ENCODE results near the gene RMDN3.
A peak's percentile ranks its signal among the peaks of the same experiment; 100 is the strongest.

Gene RMDN3

DNA sequence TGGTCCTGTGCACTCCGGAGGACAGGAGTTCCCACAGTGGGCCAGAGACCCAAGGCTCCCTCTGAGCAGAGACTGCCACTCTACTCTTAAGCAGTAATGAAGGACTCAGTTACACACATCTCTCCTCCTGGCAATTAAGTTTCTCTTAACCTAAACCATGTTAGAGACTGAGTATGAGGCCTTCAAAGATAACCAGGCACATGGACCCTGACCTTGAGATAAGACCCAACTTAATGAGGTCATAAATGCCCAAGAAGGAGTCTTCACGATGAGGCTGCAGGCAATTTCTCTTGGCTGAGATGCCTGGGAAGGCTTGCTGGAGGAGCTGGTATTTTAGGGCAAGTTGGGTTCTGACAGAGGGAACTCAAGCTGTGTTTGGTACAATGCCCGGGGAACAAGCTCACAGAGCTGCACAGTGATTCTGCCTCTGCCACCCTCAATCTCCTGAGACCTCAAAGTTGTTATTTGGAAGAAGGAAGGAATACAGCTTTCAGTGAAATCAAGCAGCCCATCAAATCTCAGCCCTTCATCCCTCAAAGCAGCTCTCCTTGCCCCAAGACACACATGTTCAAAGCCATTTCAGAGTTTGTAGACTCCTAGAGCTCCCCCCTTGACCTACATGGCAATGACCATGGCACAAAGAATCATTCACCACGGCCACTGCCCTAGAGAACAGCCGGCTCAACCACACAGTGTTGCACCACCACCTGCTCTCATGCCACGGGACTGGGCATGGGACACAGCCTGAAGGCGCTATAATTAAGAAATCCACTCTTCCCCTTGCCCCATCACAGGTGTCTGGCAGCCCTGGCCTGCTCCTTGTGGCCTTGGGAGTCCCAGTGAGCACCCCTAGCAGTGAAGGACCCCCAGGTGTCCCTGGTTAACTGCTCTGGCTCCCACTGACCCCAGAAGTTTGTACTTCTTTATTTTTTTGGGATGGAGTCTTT, 7.1 kb downstream of the RMDN3 start:
- DNase-seq = no peak

DNA sequence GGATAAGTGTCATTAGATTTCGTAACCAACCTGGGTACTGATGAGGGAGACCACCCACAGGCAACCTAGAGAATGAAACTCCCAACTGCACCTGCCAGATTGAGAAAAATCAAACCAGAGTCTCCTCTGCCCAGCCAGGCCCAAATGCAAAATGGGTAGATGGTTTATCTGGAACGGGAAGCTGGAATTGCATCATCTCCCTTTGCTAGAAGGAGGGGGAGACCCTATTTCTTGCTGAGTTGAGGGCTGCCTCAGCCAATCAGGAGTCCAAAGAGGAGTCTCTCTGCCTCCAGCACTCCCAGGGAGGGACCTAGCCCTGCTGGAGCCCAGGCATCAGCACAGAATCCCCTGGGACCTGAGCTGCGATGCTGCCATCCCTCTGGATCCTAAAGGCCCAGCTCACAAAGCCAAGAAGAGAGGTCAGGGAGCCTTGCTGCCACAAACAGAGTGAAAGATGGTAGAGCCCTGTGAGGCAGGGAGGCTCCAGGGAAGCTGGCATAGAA, 8.1 kb downstream of the RMDN3 start:
- no peak for DNase-seq

DNA sequence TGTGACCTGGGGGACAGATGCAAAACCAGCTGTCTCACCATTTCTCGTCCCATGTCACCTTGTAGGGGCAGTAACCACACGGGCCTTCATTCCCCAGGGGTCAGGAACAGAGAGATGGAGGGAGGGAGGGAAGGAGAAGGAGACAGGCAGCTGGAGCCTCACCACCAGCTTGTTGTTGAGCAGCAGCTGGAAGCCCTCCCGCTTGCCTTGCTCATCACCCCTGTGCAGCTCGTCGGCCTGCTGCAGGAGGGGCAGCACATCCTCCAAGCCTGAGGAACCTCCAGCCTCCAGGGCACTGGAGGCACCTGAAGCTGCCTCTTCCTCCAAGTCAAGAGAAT, 10.3 kb downstream of the RMDN3 start:
- no peak for DNase-seq

DNA sequence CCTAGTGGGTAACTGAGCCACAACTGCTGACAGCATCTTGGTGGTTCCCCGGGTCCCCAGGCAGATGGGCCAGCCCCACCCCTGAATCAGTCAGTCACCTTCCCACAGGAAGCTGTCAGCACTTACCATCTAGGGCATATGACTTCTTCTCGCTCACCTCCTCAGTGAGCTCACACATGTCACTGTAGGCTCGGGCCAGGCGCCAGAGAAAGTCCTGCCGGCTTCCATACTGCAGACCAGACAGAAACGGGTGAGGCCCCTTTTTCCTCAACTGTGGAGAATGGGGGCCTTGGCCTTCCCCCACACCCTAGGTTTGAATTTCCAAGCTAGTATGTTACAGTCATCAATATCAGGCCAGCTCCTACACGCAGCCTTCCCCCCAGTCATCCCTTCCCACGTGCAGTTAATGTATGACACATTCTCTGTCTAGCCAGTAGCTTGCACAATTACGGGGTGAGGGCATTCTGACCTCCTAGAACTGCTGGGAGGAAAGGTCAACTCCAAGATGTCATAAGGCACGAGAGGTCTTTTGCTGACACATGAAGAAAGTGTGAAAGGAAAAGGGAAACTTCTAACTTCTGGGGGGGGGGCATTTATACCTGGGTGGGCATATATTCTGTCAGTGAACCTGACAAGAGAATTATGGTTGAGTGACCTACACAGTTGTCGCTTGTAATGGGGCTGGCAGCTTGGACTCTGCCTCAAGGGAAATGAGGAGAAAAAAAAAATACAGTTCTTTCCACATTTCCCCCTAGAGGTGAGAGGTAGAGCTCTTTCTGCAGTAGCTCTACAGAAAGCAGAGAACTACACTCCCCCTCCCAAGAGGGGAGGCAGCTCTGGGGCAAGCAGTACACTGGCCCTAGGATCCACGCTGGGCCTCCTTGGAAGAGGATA, 10.9 kb downstream of the RMDN3 start:
- DNase-seq = no peak

DNA sequence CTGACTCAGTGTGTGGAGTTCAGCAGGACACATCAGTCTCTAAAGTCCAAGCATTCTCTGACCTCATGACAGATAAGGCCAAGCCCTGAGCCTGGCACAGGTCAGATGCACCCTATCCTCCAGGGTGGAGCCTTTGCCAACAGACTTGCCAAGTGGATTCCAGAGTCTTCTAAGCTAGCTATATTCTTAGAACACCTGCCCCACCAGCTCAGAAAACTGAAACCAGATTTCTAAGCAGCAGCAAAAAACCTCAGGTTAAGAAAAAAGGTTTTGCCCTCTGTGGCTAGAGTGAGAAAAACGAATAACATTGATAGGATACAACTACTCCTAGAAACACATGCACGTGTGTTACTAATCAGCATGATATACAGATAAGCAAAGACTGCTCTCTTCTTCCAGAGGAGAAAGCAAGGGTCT, 11.6 kb downstream of the RMDN3 start:
- no peak for DNase-seq

DNA sequence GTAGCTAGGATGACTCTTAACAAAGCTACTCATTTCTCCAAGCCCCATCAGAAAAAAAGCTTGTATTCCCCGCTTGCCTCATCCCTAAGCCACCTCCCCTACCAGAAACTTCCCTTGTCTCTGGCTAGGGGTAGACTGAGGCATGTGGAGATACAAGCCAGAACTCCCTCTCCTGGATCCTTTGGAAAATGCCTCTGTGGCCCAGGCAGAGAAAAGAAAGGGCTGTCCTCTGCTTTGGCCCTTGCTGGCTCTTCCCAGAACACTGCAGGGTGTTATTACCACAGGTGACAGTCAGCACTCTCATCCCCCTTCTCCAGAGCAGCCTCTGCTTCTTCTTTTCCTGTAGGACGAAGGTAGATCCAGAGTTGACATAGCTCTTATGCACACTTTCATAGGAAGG, 15.2 kb downstream of the RMDN3 start:
- no peak for DNase-seq

DNA sequence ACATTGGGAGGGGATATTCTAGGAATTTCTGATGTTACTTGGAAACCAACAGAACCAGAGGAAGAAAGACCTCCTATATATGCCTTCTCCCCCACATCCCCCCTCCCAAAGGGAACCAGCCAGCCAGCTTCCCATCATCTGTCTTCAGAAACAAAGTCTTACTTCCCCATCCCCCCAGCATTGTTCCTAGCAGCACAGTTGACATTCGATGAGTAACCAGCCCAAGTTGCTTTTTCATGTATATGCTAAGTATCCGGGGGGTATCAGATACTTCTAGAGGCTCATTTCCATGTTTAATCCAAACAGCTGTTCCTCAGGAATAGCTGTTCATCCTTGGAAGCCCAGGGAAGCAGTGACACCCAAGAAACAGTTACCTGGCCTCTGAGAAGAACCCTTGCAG, 16.0 kb downstream of the RMDN3 start:
- no peak for DNase-seq

DNA sequence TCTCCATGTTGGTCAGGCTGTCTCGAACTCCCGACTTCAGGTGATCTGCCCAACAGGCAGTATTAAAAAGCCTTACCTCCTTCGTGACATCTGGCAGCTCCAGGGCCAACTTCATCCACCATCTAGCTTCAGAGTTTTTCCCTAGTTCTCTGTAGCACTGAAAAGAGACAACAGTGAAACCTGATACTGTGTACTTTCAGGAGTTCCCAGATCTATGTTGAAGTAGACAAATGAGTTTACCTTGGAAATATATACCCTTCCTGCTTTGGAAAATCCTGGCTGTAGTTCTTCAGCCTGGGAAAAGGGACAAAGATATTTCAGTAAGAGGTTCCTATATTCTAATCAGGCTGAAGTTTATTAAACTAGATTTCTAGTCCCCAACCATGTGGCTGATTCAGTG, 18.0 kb downstream of the RMDN3 start:
- DNase-seq = no peak

DNA sequence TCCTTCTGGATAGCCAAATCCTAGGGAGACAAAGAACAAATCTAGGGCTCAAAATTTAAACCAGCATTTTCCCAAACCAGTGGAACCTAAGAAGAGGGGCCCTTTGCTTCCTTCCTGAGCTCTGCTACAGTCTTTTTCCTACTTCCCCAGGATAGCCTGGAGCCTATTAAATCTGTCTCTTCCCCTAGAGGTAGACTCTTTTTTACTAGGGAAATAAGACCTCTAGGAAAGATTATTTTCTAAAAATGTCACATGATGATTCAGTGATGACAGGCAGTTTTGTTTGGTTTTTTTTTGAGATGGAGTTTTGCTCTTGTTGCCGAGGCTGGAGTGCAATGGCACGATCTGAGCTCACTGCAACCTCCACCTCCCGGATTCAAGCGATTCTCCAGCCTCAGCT, 18.5 kb downstream of the RMDN3 start:
- no peak for DNase-seq

DNA sequence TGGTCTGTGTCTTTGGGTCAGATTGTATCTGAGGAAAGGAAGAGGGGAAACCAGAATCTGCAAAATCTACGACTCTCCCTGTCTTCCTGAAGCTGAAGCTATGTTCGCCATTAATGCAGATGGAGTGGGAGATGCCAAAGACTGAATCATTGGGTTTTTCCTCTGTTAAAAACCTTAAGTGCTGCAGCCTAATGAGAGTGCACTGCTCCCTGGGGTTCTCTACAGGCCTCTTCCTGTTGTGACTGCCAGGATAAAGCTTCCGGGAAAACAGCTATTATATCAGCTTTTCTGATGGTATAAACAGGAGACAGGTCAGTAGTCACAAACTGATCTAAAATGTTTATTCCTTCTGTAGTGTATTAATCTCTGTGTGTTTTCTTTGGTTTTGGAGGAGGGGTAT, 24.0 kb downstream of the RMDN3 start:
- no peak for DNase-seq

DNA sequence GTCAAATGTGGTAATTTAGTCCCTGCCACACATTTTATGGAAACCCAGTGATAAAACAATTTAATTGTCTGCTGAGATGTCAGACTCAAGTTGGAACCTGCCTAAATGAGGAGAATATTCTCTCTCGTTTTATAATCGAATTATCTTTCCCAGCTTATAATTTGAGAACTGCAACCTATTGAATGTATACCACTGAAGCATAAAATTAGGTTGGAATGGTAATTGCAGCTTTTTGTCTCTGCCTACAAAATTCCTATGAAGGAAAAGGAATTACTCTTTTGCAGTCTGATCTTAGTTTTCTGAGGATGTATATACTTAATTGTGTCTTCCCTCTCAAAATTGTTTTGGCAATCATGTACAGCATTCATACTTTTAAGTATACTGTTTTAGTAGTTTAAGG, 31.1 kb downstream of the RMDN3 start:
- DNase-seq = no peak

DNA sequence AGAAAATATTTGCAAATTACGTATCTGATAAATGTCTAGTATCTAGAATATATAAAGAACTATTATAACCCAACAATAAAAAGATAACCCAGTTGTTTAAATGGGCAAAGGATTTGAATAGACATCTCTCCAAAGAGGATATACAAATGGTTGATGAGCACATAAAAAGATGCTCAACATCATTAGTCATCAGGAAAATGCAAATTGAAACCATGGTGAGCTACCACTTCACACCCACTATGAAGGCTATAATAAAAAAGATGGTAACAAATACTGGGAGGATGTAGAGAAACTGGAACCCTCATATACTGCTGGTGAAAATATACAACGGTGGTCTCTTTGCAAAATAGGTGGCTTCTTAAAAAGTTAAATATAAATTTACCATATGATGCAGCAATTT, 32.1 kb downstream of the RMDN3 start:
- DNase-seq = no peak

DNA sequence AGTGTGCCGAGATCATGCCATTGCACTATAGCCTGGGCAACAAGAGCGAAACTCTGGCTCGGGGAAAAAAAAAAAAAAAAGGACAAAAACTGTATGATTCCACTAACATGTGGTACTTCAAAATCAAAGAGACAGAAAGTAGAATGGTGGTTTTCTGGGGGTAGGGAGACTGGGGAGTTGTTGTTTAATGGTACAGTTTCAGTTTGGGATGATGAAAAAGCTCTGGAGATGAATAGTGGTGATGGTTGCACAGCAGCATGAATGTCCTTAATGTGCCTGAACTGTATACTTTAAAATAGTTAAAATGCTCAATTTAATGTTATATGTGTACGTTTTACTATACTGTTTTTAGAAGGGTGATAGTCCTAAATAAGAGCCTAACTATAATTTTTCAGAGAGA, 32.7 kb downstream of the RMDN3 start:
- DNase-seq = no peak

DNA sequence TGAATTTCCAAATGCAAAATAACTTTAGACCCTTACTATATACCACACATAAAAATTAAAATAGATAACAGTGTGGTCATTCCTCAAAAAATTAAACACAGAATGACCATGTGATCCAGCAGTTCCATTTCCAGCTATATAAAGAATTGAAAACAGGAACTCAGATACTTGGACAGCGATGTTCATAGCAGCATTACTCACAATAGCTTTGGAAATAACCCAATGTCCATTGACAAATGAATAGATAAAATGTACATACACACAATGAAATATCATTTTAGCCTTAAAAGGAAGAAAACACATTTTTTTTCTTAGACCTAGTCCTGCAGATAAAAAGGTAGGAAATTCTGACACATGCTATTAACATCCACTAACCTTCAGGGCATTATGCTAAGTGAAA, 33.4 kb downstream of the RMDN3 start:
- DNase-seq = no peak

DNA sequence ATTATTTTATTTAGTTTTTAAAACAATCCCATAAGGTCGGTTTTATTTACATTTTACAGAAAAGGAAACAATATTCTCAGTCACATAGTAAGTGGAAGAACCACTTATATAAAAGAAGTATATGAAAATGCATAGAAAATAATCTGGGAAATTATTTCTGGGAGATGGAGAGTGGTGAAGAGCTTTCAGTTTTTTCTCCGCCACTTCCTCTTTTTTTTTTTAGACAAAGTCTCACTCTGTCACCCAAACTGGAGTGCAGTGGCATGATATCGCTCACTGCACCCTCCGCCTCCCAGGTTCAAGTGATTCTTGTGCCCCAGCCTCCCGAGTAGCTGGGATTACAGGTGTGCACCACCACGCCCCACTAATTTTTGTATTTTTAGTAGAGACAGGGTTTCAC, 38.9 kb downstream of the RMDN3 start:
- DNase-seq = no peak

DNA sequence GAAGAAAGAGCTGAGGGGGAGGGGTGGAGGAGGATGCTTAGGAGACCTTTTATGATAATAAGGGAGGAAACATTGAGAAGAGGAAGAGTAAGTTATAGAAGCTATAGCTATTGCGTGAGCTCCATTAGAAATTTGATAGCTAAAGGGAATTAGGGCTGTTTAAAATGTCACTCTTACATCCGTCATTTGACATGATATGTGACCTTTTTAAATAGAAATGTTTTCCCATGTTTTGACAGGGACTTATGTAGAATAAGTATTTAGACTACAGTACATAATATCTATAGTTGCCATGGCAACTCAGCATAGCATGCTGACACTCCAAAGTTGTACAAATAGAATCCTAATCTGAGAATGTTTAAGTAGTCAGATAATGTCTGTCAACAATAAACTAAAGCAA, 40.9 kb downstream of the RMDN3 start:
- DNase-seq = no peak

DNA sequence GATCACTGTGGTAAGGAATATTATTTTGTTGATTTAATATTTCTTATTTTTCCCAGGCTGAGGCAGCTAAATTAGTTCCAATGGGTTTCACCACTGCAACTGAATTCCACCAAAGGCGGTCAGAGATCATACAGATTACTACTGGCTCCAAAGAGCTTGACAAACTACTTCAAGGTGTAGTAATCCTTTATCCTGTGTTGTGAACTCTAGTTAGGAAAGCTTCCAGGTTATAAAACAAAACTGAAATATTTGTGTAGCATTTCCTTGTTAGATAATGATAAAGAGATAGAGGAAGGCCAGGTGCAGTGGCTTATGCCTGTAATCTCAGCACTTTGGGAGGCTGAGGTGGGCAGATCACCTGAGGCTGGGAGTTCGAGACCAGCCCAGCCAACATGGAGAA, 48.9 kb downstream of the RMDN3 start:
- no peak for DNase-seq

DNA sequence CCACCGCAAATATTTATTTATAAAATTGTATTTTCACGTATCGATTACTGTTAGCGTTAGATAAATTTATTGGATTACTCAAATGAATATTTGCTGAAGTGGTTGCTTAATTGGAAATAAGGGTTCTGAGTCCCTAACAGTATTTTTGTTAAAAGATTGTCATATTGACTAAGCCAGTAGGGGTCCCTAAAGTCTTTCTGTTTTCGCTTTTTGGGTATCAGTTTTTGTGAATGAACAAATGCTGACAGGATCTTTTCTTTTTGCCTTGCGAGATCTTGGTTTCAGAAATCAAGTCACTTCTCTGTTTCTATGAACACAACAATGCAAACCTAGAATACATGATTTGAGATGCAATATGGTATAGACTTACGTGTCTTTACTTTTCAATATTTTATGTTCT, 53.0 kb downstream of the RMDN3 start:
- no peak for DNase-seq

DNA sequence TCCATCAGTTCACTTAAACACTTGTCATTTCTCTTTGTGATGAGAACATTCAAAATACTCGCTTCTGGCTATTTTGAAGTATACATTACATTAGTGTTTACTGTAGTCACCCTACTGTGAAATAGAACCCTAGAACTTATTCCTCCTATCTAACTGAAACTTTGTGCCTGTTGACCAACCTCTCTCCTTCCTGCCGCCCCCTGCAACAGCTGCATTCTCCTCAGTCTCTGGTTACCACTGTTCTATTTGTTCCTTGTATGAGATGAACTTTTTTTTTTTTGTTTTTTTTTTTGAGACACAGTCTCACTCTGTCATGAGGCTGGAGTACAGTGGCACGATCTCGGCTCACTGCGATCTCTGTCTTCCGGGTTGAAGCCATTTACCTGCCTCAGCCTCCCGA, 57.1 kb downstream of the RMDN3 start:
- no peak for DNase-seq

DNA sequence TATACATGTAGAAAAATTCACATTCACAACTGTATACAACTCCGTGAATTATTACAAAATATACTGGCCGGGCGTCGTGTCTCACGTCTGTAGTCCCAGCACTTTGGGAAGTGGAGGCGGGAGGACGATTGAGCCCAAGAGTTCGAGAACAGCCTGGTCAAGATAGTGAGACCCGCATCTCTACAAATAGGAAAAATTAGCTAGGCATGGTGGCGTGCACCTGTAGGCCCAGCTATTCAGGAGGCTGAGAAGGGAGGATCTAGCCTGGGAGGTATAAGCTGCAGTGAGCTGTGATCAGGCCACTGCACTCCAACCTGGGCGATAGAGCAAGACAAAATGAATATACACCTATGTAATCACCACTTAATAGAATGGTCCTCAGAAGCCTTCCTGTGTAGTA, 58.8 kb downstream of the RMDN3 start:
- no peak for DNase-seq

DNA sequence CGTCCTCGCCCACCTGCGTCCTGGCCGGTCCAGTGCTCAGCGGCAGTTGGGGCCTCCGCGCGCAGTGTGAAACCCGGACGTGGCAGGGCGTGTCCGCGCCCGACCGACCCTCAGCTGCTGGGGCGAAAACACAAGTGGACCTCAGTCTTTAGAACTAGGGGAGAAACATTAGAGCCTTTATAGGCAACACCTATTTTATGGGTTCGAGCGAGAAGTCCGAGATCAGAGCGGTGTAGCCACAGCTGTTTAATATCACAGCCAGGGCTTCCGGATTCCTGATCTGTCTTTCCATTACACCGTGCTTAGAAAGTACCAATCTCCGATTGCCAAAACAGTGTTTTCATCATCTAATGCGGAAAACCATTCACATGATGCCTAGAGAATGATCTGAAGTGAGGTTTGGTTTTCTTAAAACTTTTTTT, 59.6 kb downstream of the RMDN3 start:
- DNase-seq = peak; percentile 40

DNA sequence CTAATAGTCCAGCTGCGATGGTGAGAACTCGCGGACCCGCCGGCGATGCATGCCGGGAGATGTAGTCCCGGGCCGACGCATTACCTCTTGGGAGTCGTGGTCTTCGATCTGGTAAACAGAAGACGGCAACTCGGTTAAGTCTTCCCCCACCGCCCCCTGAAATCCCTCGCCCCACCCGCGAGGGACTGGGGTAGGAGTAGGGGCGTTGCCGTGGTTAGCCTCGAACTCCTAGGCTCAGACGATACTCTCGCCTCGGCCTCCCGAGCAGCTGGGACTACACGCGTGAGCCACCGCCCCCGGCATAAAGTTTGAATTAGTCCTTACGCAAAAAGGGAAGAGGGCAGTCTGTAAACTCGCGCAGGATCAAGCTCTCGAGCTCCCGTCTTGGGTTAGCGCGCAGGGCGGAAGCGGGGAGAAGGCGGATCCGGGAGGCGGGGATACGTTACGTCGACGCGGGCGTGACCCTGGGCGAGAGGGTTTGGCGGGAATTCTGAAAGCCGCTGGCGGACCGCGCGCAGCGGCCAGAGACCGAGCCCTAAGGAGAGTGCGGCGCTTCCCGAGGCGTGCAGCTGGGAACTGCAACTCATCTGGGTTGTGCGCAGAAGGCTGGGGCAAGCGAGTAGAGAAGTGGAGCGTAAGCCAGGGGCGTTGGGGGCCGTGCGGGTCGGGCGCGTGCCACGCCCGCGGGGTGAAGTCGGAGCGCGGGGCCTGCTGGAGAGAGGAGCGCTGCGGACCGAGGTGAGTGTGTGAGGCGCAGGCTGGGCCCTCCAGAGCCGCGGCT, 60.2 kb downstream of the RMDN3 start, which contains the start of gene RAD51:
TSS of gene RAD51 (plus strand) at position 487 of the 781 bp plus-strand sequence. CDS start 3,585 bp downstream, outside the sequence.
- DNase-seq = peak; percentile 96
